HG02642 (cell line): ENCODE results near the gene PIP5KL1.
A peak's percentile ranks its signal among the peaks of the same experiment; 100 is the strongest.

Source experiments
- ATAC-seq: cut with Tn5 transposase; IDR thresholded peaks from one replicate; pipeline ENCODE4 v1.9.1; 2021; ENCODE audit warnings: mild to moderate bottlenecking; ENCODE audit not compliant: unreplicated experiment, poor library complexity

PIP5KL1 gene

GRCh38 chr9:127970401-127971313 lies 40.1 kb upstream of the PIP5KL1 start:
- peak; percentile 67 for ATAC-seq

- no peak for ATAC-seq
Measured at GRCh38 chr9:127968700-127969383, 38.3 kb upstream of the PIP5KL1 start.

- ATAC-seq, result no peak
Measured at GRCh38 chr9:127968042-127968441, 37.5 kb upstream of the PIP5KL1 start.

- no peak for ATAC-seq
Measured at GRCh38 chr9:127967151-127967809, 36.7 kb upstream of the PIP5KL1 start.

- no peak for ATAC-seq
Measured at GRCh38 chr9:127966416-127967150, 36.0 kb upstream of the PIP5KL1 start.

GRCh38 chr9:127965953-127966352 lies 35.4 kb upstream of the PIP5KL1 start:
- no peak for ATAC-seq

- no peak for ATAC-seq
Measured at GRCh38 chr9:127963359-127964064, 32.9 kb upstream of the PIP5KL1 start.

GRCh38 chr9:127963041-127963358 lies 32.4 kb upstream of the PIP5KL1 start:
- no peak for ATAC-seq

GRCh38 chr9:127962278-127962677 lies 31.7 kb upstream of the PIP5KL1 start:
- ATAC-seq, result no peak

GRCh38 chr9:127961613-127962155 lies 31.1 kb upstream of the PIP5KL1 start:
- no peak for ATAC-seq

- ATAC-seq, result no peak
Measured at GRCh38 chr9:127961155-127961490, 30.5 kb upstream of the PIP5KL1 start.

- no peak for ATAC-seq
Measured at GRCh38 chr9:127960410-127961154, 30.0 kb upstream of the PIP5KL1 start.

GRCh38 chr9:127959841-127960409 lies 29.3 kb upstream of the PIP5KL1 start:
- no peak for ATAC-seq

- no peak for ATAC-seq
Measured at GRCh38 chr9:127959398-127959797, 28.8 kb upstream of the PIP5KL1 start.

- no peak for ATAC-seq
Measured at GRCh38 chr9:127958728-127959127, 28.2 kb upstream of the PIP5KL1 start.

GRCh38 chr9:127955294-127956015 lies 24.9 kb upstream of the PIP5KL1 start:
- peak; percentile 63 for ATAC-seq

GRCh38 chr9:127954831-127955293 lies 24.3 kb upstream of the PIP5KL1 start:
- no peak for ATAC-seq
